Immature natural killer cell (primary cell): Measurements from ENCODE around the gene FSHB. TPM values are rescaled to one million over a fixed set of nuclear protein-coding genes. Genes with fewer than 3 reads are reported as not detected.

Source experiments
- DNase-seq, 3 donors: peaks; one replicate each; pipeline ENCODE4 v3.0.0; 2022; ENCODE audit warnings: mixed read lengths in 1 of 3
- H3K27ac Mint-ChIP-seq, 6 donors: one replicate each; pipeline ENCODE4 v1.8.0; 2020; ENCODE audit warnings: mixed read lengths in 6 of 6, mild to moderate bottlenecking in 5 of 6, inconsistent platforms in 4 of 6, moderate library complexity in 3 of 6
- H3K27me3 Mint-ChIP-seq, 3 donors: one replicate each; pipeline ENCODE4 v1.8.0; 2020 to 2021; ENCODE audit warnings: low read depth in 3 of 3, mild to moderate bottlenecking in 3 of 3, mixed read lengths in 3 of 3, moderate library complexity in 3 of 3, inconsistent platforms in 1 of 3
- H3K36me3 Mint-ChIP-seq, 3 donors: one replicate each; pipeline ENCODE4 v1.8.0; 2020; ENCODE audit warnings: mixed read lengths in 3 of 3, inconsistent platforms in 2 of 3, mild to moderate bottlenecking in 2 of 3
- H3K4me1 Mint-ChIP-seq, 2 donors: one replicate each; pipeline ENCODE4 v1.8.0; 2020; ENCODE audit warnings: inconsistent platforms in 2 of 2, mild to moderate bottlenecking in 2 of 2, mixed read lengths in 2 of 2, moderate library complexity in 1 of 2
- H3K4me3 Mint-ChIP-seq, 5 donors: one replicate each; pipeline ENCODE4 v1.8.0; 2020; ENCODE audit warnings: mild to moderate bottlenecking in 5 of 5, mixed read lengths in 5 of 5, inconsistent platforms in 3 of 5, moderate library complexity in 3 of 5
- H3K9me3 Mint-ChIP-seq, 6 donors: one replicate each; pipeline ENCODE4 v1.8.0; 2020; ENCODE audit warnings: mild to moderate bottlenecking in 6 of 6, mixed read lengths in 6 of 6, inconsistent platforms in 4 of 6, moderate library complexity in 3 of 6
- polyA plus RNA-seq, 3 donors: library from polyadenylated mRNA; unstranded; fragments of 300-500 nt; fragmentation: Illumina TruSeq; gene quantifications; one replicate each; pipeline ENCODE4 v1.2.3, GENCODE V29; 2021

FSHB gene
- polyA plus RNA-seq, 3 donors from 2014 or later: not detected

DNA sequence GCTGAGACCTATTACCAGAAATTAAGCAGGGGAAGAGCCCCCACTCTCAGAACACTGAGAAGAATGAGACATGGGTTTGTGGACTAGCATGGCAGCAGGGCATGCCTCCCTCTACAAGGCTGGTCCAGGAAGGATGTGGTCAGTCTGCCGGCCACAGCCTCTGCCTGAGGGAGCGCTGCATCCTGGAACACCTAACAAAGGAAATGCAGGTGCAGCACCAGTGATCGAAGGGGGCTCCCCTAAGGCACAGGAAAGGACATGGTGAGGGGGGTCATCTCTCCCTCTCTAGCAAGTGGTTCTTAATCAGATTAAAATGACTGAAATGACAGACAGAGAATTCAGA is 51.4 kb downstream of the FSHB start:
- Mint-ChIP-seq H3K27ac (peak overlapping the region; percentile 58 to 86 (median 82)), H3K4me3 (peak overlapping the region; percentile 70 to 82 (median 78)), H3K9me3 (no peaks in the 10 kb centered on the region), H3K36me3 (no peaks in the 10 kb centered on the region), H3K27me3 (peaks cover 0 to 5% (median 0%) of the 10 kb centered on the region in 3 donors), H3K4me1 (peaks cover 33 to 46% of the 10 kb centered on the region in 2 donors)
- DNase-seq: peak; percentile 52 to 61 (median 61)

Other genes with a start within 250 kb of the FSHB start
- not detected for gene KCNA4, start 214.0 kb upstream of the FSHB start, polyA plus RNA-seq
- gene ARL14EP, start 92.1 kb downstream of the FSHB start, polyA plus RNA-seq: 10 to 100 TPM; 38.6 to 68.6 (median 53.4) TPM